OCI-M2 (cell line): Measurements from ENCODE around the gene CCDC110.

Experiments used
- DNase-seq: peaks from one replicate; lab custom pipeline; 2025; ENCODE audit not compliant: unreplicated experiment; lab: John Stamatoyannopoulos, UW

The CCDC110 gene

DNA sequence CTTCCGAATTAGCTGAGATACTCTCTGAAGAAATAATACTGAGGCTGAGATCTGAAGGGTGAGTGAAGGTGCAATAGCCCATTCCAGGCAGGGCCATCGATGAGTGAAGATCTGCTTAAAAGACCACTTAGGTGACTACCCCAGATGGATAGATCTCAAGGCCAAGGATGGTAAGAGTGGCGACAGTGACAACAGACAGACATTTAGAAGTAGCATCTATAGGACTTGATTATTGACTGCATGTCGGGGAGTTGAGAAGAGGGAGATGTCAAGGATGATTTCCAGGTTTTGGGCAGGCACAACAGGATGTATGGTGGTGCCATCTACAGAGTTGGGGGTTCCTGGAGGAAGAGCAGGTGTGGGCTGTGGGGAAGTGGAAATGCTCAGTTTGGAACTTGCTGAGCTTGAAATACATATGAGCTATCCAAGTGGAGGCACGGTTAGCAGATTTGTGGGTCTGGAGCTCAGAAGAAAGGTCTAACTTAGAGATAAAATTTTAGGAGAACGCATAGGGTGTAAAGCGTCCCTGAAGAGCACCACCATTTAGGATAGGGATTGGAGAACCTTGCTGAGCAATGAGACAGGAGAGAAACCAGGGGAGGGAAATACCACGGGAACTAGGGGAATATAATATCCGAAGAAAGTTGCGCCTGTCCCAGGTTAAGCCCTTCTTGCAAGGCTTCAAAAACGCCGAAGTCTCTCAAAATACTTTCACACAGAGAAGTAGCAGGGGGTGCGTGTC lies 46.5 kb downstream of the CCDC110 start:
- DNase-seq, result peak; percentile 9

DNA sequence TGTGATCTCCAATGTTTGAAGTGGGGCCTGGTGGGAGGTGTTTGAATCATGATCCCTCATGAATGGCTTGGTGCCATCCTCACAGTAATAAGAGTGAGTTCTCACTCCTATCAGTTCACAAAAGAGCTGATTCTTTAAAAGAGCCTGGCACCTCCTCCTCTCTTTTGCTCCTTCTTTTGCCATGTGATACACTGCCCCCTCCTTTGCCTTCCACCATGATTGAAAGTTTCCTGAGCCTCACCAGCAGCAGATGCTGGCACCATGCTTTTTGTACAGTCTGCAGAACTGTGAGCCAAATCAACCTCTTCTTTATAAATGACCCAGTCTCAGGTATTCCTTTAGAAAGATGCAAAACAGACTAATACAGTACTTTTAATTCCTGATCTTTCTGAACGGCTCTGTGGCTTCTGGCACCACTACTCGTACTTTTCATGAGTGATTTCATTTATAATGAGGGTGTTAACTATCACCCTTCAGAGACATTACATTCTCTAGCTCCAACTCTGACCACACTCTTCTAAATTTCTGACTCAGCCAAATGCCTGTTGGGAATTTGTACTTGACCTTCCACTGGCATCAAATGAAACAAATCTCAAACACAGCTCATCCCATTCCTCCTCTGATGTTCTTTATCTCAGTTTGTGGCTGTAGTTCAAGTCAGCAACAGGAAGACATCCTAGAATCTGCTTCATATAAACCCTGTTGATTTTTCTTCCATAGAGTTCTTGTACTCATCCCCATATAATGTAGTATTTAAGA lies 50.0 kb downstream of the CCDC110 start:
- DNase-seq, result no peak

DNA sequence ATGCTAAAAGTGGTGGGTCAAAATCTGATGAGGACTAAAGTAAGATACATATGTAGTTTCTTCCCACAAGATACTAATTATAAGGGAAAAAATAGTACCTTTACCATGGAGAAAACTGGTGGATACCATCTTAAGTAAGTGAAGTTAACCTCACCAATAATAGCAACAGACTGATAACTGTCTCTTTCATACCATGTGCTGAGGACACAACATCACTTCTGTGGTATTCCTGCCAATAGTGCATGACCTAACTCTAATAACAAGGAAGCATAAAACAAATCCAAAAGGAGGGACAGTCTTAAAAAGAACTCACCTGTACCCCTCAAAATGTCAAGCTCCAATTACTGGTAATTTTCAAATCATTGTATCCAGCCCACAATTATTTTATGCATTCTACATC lies 54.6 kb downstream of the CCDC110 start:
- DNase-seq, result no peak

DNA sequence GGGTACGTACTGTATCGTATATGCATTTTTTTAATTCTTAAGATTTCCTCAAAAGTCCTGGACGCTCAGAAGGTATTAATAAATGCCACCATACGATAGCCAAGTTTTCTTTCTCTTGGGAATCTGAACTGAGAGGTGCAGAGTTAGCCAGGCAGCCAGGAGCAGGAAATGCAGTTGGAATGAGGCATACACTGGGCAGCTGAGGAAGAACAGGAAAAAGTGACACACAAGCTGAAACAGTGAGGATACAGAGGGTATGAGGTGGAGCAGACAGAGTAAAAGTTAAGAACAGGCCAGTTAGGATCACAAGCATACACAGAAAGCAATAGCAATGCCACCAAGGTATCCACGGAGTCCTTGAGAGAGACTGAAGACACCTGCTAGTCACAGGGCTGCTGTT lies 59.1 kb downstream of the CCDC110 start:
- DNase-seq, result no peak

DNA sequence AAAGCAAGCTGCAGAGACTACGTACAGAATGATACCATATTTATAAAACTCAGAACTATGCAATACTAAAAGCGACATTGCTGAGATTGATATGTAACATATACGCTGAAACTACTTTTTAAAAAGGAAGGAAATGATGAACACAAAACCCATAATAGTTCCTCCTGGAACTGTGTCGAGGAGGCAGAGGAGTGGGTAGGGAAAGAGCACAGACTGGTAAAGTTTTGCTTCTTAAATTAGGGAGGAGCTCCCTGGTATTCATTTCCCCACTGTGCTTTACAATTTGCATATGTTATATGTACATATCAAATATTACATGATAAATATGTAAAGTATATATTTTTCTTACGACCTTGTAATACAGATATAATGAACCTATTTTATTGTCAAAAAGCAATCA lies 59.7 kb downstream of the CCDC110 start:
- no peak for DNase-seq

DNA sequence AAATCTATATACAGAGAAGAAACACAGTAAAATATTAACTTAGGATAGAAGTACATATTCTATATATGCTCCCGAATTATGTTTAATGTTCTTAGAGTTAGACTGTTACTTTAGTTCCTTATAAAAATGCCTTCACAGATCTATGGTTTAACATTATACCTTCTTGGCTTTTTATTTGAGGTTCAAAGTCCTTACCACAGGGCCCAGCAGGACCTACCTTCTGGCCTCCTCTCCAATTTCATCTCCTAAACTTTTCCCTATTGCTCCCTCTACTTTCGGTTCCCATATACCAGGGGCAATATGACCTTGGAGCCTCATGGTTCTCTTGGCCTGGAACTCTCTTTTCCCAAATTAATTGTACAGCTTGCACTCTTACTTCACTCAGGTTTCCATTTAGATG lies 63.1 kb downstream of the CCDC110 start:
- DNase-seq, result no peak

DNA sequence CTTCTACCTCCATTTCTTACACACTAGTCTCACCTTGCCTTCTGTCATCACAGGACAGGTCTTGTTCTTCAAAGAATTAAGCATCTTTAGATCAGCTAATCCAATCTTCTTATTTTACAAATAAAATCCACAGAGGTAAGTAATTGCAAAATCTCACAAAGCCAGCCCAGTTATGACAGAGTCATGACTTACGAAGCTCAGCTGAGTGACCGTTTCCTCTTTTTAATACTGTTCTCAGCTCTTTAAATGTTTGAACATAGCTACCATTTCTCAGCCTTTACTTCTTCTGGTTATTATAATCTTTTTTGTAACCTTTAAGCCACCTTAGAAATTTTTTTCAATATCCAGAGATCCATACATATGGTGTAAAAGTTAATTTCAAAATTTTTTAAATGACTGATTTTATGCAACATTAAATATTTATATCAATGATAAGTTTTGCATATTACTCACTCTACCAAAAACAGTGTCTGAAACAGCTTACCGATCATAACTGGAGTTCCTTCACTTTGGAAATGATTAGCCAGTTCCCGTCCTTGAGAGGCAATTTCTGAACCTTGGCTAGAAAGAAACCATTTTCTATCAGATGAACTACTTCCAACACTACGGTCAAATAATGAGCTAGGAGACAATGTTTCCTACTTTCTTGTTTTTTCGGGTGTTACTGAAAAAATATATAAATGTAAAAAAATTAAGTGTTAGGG lies 66.1 kb downstream of the CCDC110 start:
- no peak for DNase-seq

DNA sequence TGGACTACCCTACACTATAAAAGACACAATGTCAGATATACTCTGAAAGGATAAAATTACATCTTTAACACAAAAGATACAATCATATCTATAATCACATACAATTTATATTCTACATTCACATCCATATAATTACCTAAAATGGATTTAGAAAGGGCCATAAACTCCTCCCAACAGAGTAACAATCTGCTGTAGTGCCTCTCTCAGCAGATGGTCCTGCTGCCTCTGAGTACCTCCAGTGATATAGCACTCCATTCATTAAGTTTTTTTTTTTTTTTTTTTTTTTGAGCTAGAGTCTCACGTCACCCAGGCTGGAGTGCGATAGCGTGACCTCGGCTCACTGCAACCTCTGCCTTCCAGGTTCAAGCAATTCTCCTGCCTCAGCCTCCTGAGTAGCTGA lies 67.5 kb downstream of the CCDC110 start:
- DNase-seq, result no peak

DNA sequence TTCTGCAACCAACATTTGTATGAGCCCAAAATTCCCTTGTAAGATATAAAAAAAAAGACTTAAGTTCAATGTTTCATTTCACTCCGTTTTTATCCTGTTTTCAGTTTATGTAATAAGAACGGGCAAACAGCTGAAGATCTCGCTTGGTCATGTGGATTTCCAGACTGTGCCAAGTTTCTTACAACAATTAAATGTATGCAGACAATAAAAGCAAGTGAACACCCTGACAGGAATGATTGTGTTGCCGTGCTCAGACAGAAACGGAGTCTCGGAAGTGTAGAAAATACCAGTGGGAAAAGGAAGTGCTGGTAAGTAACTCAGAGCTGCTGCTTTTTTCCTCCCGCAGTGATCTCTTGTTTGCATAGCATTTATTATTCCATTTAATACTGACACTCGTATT lies 72.1 kb downstream of the CCDC110 start:
- DNase-seq, result no peak

DNA sequence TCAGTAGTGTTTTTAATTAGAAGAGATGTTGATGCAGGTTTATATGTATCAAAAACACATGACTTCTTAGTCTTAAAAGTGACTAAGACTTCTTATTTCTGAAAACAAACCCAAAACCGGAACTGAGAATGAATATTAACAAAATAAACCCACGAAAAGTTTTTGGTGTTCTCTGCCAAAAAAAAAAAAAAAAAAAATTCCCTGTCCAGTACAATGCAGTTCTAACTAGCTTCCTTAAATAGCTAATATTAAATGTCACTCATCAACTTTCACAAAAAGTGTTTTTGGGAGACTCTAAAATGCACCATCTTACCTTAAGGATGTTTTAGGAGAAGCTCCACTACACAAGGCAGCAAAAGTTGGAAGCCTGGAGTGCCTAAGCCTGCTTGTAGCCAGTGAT lies 72.9 kb downstream of the CCDC110 start:
- no peak for DNase-seq

DNA sequence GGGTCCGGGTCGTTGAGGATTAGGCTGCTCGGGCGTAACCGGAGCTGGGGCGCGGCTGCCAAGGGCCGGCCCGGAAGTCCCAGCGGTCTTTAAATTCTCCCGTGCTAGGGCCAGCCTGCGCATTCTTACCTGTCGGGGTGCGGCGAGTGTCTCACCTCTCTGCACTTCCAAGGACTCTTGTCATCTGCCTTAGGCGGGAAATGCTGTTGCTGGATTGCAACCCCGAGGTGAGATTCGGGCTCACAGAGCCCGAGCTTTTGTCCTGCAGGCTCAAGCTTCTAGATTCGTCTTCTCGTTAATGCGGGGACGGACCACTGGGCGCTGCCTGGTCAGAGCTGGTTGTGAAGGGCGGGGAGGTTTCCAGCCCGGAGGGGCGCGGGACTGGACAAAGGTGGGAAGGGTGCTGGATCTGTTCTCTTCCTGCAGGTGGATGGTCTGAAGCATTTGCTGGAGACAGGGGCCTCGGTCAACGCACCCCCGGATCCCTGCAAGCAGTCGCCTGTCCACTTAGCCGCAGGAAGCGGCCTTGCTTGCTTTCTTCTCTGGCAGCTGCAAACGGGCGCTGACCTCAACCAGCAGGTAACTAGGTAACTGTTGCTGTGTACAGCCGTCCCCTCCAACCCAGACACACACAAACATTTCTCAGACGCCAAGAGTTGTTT lies 74.7 kb downstream of the CCDC110 start, which contains the start of gene ANKRD37:
ANKRD37 (plus strand) TSS at position 118 of the 662 bp plus-strand sequence; CDS start at position 201, 83 bp downstream.
- no peak for DNase-seq

DNA sequence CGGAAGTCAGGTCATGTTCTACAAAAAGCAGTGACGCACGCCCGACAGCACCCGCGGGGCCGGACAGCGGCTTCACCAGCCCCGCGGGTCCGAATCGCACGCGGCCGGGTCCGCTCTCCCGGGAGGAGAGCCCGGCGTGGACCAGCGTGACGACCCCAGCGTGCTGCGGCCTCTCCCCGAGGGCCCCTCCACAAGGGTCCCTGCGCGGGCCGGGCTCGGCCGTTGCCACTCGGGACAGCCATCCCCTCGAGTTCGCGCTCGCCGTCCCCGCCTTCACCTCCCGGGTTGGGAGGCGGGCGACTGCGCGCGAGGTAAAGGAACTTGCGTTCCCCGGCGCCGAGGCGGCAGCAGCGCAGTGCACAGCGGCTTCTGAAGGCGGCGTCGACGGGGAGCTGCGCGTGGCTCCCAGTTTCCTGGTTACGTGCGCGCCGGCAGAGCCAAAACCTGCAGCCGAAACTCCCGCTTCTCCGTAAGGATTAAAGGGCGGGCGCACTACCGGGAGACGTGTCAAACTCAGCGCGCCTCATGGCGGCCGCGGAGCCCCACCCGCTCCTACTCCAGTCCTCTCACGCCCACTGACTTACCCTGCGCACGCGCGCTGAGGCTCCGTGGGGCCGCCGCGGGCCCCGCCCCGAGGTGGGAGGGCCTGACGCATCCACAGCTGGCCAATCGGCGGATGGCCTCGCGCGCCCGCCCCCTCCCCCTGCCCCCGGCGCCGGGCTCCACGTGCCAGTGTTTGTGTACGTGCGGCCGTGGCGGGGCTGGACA lies 75.4 kb downstream of the CCDC110 start:
- peak; percentile 47 for DNase-seq

DNA sequence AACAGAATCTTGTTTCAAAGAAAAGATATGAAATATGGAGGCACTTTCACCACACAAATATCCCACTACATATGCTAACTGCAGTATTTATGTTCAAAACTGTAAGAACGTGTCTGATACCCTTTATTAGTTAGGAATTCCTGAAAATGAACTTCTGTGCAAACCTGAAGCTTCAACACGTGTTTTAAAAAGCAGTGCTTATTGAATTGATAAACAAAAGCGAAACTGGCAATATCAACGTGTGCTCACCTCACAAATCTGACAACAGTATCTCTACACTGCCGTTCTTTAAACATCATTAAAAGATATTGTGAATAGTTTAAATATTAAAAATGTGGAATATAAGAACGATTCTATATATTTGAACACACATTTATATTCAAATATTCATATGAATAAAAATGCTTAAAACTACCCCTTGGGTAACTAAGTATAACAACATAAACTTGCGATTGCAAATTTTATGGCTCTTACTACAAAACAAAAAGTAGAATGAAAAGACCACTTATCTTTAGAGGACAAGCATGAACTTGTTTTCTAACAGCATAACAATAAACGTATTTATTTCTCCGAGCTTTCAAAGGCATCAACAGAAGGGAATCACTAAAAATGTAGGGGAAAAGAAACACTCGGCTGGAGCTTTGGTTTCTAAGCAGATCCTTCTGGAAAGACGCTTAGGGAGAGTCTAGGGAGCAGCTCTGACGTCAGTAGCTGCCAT lies 76.1 kb downstream of the CCDC110 start, which contains the start of gene LRP2BP:
LRP2BP (minus strand) TSS at position 687 of the 718 bp plus-strand sequence. CDS start 17,738 bp downstream, outside the sequence.
- DNase-seq, result no peak
